OCI-LY7 (cell line): ENCODE data around the gene SESN3. TPM values are rescaled to one million over a fixed set of nuclear protein-coding genes. Genes with fewer than 3 reads are reported as not detected.
A peak's percentile ranks its signal among the peaks of the same experiment; 100 is the strongest.

Experiments
- BruUV-seq: library from RNA; stranded (reverse); fragments of 400-500 nt; replicated peaks from 2 replicates; lab custom pipeline; 2021; lab: Mats Ljungman, UMichigan
- CTCF ChIA-PET: fragments of 300-600 bp; sonication (Branson Sonifier 250); formaldehyde crosslinking; loops from one replicate; lab custom pipeline; 2022; ENCODE audit warnings: antibody characterized with exemption; ENCODE audit not compliant: unreplicated experiment; lab: Charles Lee
- POLR2A ChIA-PET: fragments of 300-600 bp; sonication (Branson Sonifier 250); formaldehyde crosslinking; loops from one replicate; lab custom pipeline; 2022; ENCODE audit warnings: antibody characterized with exemption; lab: Charles Lee
- DNase-seq: peaks from one replicate; pipeline ENCODE4 v3.0.0-alpha.2; 2015; ENCODE audit warnings: low spot score
- H2AFZ ChIP-seq: fragments of 200-600 bp; sonication (generic), shearing (Covaris generic); 2 replicates; pipeline ENCODE4 v1.6.1; 2014; ENCODE audit warnings: mild to moderate bottlenecking, antibody characterized with exemption, low read length, moderate library complexity
- H3K27ac ChIP-seq: fragments of 200-600 bp; sonication (generic); 2 replicates; pipeline ENCODE4 v1.5.1; 2014; ENCODE audit warnings: mixed run types, low read depth, mild to moderate bottlenecking, moderate library complexity, low read length, inconsistent platforms; ENCODE audit not compliant: poor library complexity, severe bottlenecking
- H3K36me3 ChIP-seq: fragments of 200-600 bp; sonication (generic); 2 replicates; pipeline ENCODE4 v1.6.1; 2014; ENCODE audit warnings: mild to moderate bottlenecking, antibody characterized with exemption, low read length, moderate library complexity, mixed read lengths; ENCODE audit not compliant: insufficient read depth
- H3K4me1 ChIP-seq: fragments of 200-600 bp; sonication (generic); 2 replicates; pipeline ENCODE4 v1.5.1; 2014; ENCODE audit warnings: mild to moderate bottlenecking, low read length; ENCODE audit not compliant: insufficient read depth, poor library complexity, severe bottlenecking
- H3K4me2 ChIP-seq: fragments of 200-600 bp; sonication (generic); 2 replicates; pipeline ENCODE4 v1.6.1; 2014; ENCODE audit warnings: mild to moderate bottlenecking, low read length
- H3K4me3 ChIP-seq: fragments of 200-600 bp; sonication (generic); 2 replicates; pipeline ENCODE4 v1.5.1; 2014; ENCODE audit warnings: mild to moderate bottlenecking, low read depth, low read length; ENCODE audit not compliant: poor library complexity, severe bottlenecking
- H3K79me2 ChIP-seq: fragments of 200-600 bp; sonication (generic); 2 replicates; pipeline ENCODE4 v1.6.1; 2016; ENCODE audit warnings: low read depth, mild to moderate bottlenecking, low read length, moderate library complexity, mixed read lengths; ENCODE audit not compliant: insufficient read depth
- H3K9me2 ChIP-seq: fragments of 200-600 bp; sonication (generic); 2 replicates; pipeline ENCODE4 v1.6.1; 2016; ENCODE audit warnings: mild to moderate bottlenecking, low read length, mixed read lengths; ENCODE audit not compliant: insufficient read depth
- H3K9me3 ChIP-seq: fragments of 200-600 bp; sonication (generic); 2 replicates; pipeline ENCODE4 v1.6.1; 2014; ENCODE audit warnings: mild to moderate bottlenecking, mixed run types, low read length, mixed read lengths
- H4K20me1 ChIP-seq: fragments of 200-600 bp; sonication (generic); 2 replicates; pipeline ENCODE4 v1.6.1; 2014; ENCODE audit warnings: mild to moderate bottlenecking, antibody characterized with exemption, low read length, moderate library complexity, mixed read lengths; ENCODE audit not compliant: insufficient read depth
- CTCF ChIP-seq: fragments of 200-600 bp; sonication (generic); conservative IDR thresholded peaks from 2 replicates; pipeline ENCODE4 v1.5.1; 2014; ENCODE audit warnings: mild to moderate bottlenecking, antibody characterized with exemption, low read length, moderate library complexity, mixed read lengths
- EZH2phosphoT487 ChIP-seq: fragments of 200-600 bp; sonication (generic); IDR thresholded peaks from 2 replicates; pipeline ENCODE4 v1.6.1; 2018; ENCODE audit warnings: low read depth, borderline replicate concordance, mild to moderate bottlenecking, mixed run types, antibody characterized with exemption, low read length, moderate library complexity, mixed read lengths
- intact Hi-C: fragments of 100-400 bp; cut with micrococcal nuclease; formaldehyde crosslinking; loops from one replicate; pipeline ENCODE4 v1.10.0; 2022; ENCODE audit not compliant: unreplicated experiment
- total RNA-seq, 2 experiments: library from RNA; depleted of rRNA in 1 of 2; stranded (reverse); fragments of >200 nt in 1 of 2; shearing (Covaris generic) in 1 of 2; gene quantifications; 2 replicates each; pipeline ENCODE4 v1.2.3, GENCODE V29; 2014 to 2022

SESN3 gene
- total RNA-seq, 2 experiments from 2014 or later: 4.4 to 9.6 TPM

GRCh38 chr11:95256321-95256779, 25.3 kb upstream of the SESN3 start:
- no TSS peak for BruUV-seq
- Histone ChIP-seq H3K4me2 (peak overlapping the region; percentile 76), H3K36me3 (no peaks in the 10 kb centered on the region), H2AFZ (peak overlapping the region; percentile 92), H4K20me1 (no peaks in the 10 kb centered on the region), H3K27ac (peak overlapping the region; percentile 85), H3K4me1 (peaks cover 57% of the 10 kb centered on the region), H3K9me2 (no peaks in the 10 kb centered on the region), H3K9me3 (no peaks in the 10 kb centered on the region), H3K4me3 (peak overlapping the region; percentile 45), H3K79me2 (no peaks in the 10 kb centered on the region)
- TF ChIP-seq EZH2phosphoT487 (no peak), CTCF (no peak)
- DNase-seq: peak; percentile 80
- ChIA-PET CTCF (interaction anchor here (0.6 to 3.6 kb wide), 2 partner anchors 9 to 25 kb away, joined by 3 to 24 read pairs; partner anchors contain the start of gene SESN3), POLR2A (interaction anchor here (0.6 to 7.0 kb wide), 10 partner anchors 9 to 965 kb away, joined by 3 to 122 read pairs (median 9); partner anchors contain the start of genes SESN3 and SRSF8)
- intact Hi-C loops: no loop called here

- H3K4me1 ChIP-seq: peaks cover 57% of the 10 kb centered on the region
- no peaks in the 10 kb centered on the region for H3K9me2 ChIP-seq
- no peaks in the 10 kb centered on the region for H4K20me1 ChIP-seq
- no peaks in the 10 kb centered on the region for H3K79me2 ChIP-seq
- H2AFZ ChIP-seq: peak overlapping the region; percentile 92; the same call in 1 of the 2 replicates
- no TSS peak for BruUV-seq
- H3K27ac ChIP-seq: peak overlapping the region; percentile 85
- DNase-seq: peak; percentile 24
- CTCF ChIA-PET: interaction anchor here (0.6 to 3.6 kb wide), 4 partner anchors 10 to 24 kb away, joined by 3 to 24 read pairs (median 3); partner anchors contain the start of gene SESN3
- no peaks in the 10 kb centered on the region for H3K9me3 ChIP-seq
- POLR2A ChIA-PET: interaction anchor here (0.6 to 7.0 kb wide), 14 partner anchors 10 to 542 kb away, joined by 3 to 122 read pairs (median 4); partner anchors contain the start of genes SESN3 and SRSF8
- peak overlapping the region; percentile 76 for H3K4me2 ChIP-seq
- intact Hi-C loops: loop anchor here (2.0 kb wide), 1 partner anchor 189 kb away; the partner anchor contains the start of gene SRSF8
- no peaks in the 10 kb centered on the region for H3K36me3 ChIP-seq
- peak overlapping the region; percentile 45 for H3K4me3 ChIP-seq
- no peak for TF ChIP-seq CTCF
- no peak for TF ChIP-seq EZH2phosphoT487
Observed at GRCh38 chr11:95255251-95256145, 24.5 kb upstream of the SESN3 start.
